Fibroblast of peridontal ligament (primary cell): ENCODE data around the gene OSBPL10.

Experiments used
- DNase-seq: peaks from one replicate; pipeline ENCODE4 v3.0.0-alpha.2; 2010; ENCODE audit errors: extremely low read depth

OSBPL10 gene

GRCh38 chr3:31958701-31959152 is 22.3 kb downstream of the OSBPL10 start:
- DNase-seq: peak; percentile 30

- peak; percentile 27 for DNase-seq
Observed at GRCh38 chr3:31957106-31957505, 24.0 kb downstream of the OSBPL10 start.

DNA sequence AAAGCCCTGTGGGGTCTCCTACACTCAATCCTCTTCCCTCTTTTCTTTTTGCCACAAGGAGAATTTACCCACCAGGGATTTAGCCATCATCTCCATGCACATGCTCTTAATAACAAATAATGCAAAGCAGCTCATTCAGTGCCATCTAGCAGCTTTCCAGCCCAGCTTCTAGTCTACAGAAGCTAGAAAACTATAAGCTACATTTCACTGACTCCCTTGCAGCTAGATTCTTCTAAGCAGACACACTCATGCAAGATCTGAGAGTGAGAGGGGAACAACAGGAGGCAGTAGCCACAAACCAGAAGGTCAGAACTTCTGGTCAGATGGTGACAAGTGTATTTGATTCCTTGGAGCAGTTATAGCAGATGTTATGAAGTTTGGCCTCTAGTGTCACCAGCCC is 25.5 kb downstream of the OSBPL10 start:
- DNase-seq: no peak

DNA sequence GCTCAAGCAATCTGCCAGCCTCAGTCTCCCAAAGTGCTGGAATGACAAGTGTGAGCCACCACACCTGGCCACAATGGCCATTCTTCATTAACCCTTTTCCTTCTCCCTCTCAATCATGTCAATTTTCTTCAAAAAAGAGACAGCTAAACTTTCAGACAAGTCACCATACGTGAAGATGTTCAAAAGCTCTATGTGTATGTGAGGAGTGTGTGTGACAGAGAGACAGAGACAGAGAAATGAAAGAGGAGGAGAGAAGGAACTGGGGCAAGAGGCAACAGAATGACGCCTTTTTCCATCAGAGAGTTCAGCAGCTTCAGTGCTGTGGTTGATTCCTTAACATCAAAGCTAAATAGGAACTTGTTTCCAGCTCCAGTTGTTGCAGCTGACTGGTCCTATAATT is 27.4 kb downstream of the OSBPL10 start:
- no peak for DNase-seq

DNA sequence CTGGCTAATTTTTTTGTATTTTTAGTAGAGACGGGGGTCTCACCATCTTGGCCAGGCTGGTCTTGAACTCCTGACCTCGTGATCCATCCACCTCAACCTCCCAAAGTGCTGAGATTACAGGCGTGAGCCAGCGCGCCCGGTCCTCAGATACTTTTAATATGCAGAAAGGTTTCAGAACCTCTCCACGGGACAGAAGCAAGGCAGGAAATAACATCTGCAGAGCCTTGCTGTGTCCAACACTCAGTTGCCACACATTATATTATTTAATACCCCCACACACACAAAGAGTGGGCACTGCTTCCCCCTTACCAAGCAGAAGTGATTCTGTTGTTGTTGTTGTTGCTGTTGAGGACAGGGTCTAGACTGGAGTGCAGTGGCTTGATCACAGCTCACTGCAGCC is 28.0 kb downstream of the OSBPL10 start:
- no peak for DNase-seq

- no peak for DNase-seq
Observed at GRCh38 chr3:31952205-31952604, 28.9 kb downstream of the OSBPL10 start.

DNA sequence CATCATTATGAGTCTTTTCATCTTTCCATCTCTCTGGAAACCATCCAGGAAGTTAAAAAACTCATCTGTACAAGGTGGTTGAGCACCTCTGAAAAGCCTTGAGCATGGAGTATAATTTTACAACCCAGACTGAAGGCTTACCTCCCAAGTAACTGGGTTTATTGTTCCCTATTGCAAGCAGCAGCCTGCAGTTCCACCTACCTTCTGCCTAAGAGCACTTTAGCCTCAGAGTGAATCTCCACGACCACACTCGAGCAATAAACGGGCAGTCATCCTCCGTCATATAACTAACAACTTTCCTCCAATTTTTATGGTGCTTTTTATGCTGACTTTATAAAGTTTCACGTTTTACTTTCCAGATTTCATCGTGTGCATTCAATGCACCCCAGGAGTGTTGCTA is 32.8 kb downstream of the OSBPL10 start:
- no peak for DNase-seq

DNA sequence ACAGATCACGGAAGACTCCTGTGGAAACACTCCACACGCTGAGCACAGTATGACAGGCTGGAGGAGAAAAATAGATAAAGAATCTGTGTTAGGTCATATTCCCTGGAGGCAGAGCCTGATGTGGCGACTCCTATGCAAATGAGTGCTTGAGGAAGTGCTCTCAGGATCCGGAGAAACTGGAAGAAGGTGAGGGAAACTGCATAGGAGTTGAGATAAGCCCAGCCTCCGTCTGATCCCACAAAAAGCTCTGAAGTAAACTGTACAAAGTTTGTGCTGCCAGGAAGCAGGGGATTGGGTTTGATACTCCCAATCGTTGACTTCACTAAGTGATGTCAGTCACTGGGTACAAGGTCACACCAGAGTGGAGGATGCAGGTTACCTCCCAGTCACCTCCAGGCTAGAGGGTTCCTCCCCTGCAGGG is 33.4 kb downstream of the OSBPL10 start:
- DNase-seq: no peak

- DNase-seq: no peak
Observed at GRCh38 chr3:31947162-31947561, 33.9 kb downstream of the OSBPL10 start.

DNA sequence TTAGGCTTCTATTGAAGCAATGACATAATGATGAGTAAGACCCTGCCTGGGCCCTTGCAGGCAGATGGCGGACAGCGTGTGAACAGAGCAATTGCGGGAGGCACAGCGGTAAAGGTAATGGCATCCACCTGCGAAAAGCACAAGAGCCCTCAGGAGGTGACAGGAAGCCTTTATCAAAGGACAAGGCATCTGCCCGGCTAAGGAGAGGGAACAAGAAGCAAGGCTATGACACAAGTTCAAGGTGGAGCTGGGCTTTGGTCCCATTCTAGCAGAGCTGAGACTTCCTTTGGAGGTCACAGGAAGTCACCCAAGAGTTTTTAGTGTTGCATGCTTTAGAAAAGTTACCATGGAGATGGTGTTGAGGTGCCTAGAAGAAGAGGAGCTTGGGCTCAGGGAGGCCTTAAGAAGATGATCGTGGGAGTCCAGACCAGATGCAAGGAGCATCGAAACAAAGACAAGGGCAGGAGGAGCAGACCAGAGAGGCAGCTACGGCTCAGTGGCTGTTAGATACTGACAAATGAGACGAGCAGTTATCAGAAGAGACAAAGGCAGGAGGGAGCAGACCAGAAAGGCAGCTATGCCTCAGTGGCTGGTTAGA is 34.5 kb downstream of the OSBPL10 start:
- DNase-seq: no peak

DNA sequence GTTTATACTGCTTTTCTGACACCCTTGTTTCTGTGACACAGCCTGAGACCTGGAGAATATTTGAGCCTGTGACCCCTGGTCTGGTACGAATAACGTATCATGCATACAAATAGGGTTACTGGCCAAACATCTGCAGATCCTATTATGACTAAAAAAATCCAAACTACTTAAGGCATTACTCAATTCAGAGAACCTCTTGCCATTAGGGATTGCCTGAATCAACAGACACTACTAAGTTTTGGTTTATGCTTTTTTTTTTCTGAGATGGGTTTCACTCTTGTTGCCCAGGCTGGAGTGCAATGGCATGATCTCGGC is 35.4 kb downstream of the OSBPL10 start:
- DNase-seq: peak; percentile 89

GRCh38 chr3:31943041-31943440 is 38.0 kb downstream of the OSBPL10 start:
- no peak for DNase-seq

GRCh38 chr3:31942446-31942845 is 38.6 kb downstream of the OSBPL10 start:
- DNase-seq: no peak

DNA sequence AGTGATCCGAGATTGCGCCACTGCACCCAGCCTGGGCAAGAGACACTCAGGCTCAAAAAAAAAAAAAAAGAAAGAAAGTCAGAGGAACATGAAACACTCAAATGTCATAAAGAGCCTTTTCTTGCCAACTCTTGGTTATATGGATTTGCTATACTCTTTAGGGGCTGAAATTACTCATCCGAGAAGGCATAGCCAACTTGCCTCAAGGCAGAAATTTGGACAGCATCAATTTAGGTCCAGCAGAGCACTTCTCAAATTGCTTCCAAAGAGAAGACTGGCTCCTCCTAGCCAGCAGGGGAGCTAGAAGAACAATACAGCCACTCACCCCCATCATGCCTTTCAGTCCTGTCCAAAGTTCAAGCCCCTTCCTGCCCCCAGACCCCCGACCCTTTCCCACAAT is 43.8 kb downstream of the OSBPL10 start:
- no peak for DNase-seq

DNA sequence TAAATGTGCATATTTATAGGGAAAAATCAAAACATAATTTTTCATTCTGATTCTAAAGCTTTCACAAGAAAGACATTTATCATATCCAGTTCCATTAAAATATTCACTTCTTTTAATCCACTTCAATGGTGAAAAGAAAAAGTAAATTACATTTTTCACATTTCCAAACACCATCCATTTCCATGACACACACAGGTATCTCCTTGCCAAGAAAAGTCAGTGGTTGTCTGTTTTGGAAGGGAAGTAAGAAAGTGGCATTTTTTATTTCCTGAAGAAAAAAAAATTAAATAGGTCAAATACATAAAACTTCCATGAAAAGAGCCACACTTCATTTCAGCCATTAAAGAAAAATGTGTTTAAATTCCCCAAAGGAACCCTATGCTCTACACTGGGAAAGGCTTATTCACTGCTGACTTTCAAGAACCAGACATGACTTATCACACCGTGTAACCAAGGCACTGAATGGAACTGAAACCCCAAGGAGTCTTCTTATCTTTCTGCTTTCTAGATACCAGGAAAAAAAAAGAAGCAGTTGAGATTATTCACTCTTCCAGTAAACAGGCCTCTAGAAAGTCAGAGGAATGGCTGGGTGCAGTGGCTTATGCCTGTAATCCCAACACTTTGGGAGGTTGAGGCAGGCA is 44.5 kb downstream of the OSBPL10 start:
- no peak for DNase-seq

DNA sequence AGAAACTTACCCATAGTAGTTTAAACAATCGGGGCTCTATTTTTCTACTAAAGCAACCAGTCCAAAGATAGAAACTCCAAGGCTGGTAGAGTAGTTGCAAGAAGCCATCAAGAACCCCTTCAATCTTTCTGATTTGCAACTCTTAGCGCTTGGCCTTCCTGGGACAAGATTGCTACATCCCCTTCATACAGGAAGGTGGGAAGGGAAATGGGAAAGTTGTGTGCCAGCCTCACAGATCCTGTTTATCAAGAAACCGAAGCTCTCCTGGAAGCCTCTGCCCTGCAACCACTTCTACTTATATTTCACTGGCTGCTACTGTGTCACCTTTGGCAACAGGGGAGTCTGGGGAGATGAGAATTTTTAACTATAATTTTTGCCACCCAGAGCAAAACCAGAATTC is 46.2 kb downstream of the OSBPL10 start:
- no peak for DNase-seq

DNA sequence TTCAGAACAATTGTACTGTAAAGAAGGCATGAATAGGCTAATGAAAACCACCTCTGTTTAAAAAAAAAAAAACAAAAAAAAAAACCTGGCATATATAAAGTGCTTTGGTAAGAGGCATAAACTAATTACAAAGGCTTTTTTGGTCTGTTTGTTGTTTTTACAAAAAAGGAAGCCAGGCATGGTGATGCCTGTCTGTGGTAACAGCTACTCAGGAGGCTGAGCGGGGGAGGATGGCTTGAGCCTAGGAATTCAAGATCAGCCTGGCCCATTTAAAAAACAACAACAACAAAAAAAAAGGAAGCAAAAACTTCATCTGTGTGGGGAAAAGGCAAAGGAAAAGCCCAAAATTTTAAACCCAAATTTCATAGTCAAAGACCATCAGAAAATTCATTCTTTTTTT is 47.0 kb downstream of the OSBPL10 start:
- peak; percentile 26 for DNase-seq

GRCh38 chr3:31932990-31933389 is 48.1 kb downstream of the OSBPL10 start:
- no peak for DNase-seq

DNA sequence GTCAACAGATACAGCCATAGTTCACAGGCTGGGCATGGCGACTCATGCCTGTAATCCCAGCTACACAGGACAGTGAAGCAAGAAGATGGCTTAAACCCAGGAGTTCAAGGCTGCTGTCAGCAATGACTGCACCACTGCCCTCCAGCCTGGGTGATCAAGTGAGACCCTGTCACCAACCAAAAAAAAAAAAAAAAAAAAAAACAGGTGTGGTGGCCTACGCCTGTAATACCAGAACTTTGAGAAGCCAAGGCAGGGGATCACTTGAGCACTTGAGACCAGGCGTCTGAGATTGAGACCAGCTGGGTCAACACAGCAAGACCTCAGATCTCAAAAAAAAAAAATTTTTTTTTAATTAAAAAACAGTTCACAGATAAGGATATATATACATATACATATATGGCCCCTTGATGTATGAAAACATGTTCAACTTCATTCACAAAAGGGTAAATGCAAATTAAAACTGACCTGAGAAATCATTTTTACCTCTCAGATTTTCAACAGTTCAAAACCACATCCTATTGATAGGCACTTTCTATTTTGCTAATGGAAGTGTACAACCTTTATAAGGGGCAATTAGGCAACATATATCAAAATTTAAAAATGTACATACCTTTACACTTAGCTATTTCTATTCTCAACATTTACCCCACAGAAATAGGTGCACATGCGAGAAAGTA is 51.1 kb downstream of the OSBPL10 start:
- no peak for DNase-seq

DNA sequence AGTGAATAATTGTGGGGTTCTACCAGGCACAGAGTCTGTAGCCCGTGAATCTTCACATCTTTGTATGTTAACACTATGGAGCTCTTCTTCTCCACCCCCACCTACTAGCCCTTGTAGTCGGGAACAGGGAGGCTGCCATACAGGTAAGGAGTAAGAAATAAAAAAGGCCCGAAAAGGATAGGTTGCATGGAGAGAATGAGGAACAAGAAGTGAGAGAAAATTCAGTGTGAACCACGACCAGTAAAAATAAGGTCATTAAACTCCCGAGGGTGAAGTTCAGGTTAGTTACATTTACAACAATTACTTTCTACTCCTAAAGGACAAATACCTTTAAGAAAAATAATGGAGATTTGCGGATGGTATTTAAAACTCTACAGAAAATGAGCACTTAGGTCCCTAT is 53.3 kb downstream of the OSBPL10 start:
- DNase-seq: no peak

- DNase-seq: no peak
Observed at GRCh38 chr3:31926543-31926942, 54.5 kb downstream of the OSBPL10 start.

- no peak for DNase-seq
Observed at GRCh38 chr3:31925271-31925630, 55.8 kb downstream of the OSBPL10 start.

DNA sequence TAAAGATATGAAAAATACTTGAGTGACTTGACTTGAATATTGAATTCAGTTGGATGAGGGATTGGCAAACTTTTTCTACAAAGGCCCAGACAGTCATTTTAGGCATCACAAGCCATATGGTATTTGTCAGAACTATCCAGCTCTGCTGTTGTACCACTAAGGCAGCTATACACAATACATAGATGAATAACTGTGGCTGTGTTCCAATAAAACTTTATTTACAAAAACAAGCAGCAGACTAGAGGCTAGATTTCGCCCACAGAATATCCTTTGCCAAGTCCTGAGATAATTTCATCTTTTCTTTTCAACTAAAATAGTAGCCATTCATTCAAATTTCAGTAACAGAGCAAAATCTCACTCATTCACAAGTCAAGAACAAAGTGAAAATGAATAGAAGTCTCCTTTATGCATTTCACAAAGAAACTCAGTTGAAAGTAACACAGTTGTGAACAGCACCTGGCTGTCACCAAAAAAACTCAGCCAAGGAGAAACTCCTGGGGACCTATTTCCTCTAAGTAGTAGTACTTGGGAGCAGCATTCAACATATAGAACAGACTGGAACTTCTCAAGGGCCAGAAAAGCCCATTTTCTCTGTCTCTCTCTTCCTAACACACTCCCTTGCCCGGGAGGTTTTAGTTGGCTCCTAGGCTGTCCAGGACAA is 56.3 kb downstream of the OSBPL10 start:
- DNase-seq: no peak
